NCI-H1105 (cell line): Measurements from ENCODE around the gene CRYAA.
"Not testable (repeated sequence)": the region's sequence is repeated elsewhere in the genome, so short reads cannot be mapped to it uniquely, and the experiment has no call there.

ENCODE experiments used
- DNase-seq: peaks from one replicate; lab custom pipeline; 2025; lab: John Stamatoyannopoulos, UW

The CRYAA gene

DNA sequence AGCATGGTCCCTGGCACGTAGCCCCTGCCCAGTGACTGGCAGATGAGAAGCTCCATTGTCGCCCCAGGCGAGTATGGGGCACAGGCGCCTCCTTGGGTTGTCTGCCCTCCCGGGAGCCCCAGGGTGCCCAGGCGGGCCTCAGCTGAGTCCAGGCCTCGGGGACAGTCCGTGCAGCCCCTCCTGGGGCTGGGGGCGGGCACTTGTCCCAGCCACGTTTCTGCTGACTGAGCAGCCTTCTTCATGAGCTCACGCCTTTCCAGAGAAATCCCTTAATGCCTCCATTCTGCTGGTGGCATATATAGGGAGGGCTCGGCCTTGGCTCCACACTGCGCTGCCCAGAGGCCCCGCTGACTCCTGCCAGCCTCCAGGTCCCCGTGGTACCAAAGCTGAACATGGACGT lies at the start of gene CRYAA:
TSS of gene CRYAA (plus strand) at position 301 of the 400 bp plus-strand sequence. CDS start at position 393, 92 bp downstream.
- not testable (repeated sequence) for DNase-seq

DNA sequence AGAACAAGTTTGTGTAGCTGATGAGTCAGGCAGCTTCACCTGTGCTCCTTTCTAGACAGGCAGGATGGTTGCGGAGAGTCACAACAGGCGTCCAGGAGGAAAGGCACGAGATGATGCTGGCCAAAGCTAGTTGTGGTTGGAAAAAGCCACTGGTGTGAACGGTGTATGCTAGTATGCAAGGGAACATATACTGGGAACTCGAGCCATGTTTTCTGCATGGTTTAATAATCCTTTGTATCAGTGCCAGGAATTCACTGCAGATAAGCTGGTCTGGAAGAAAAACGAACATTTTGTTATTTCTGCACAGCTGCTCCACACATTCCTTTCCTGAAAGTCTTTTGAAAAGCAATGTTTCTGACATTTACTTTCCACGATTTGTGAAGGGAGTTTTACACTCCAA lies 38.7 kb upstream of the CRYAA start:
- not testable (repeated sequence) for DNase-seq

- not testable (repeated sequence) for DNase-seq
These were observed 34.3 kb upstream of the CRYAA start for GRCh38 chr21:43134520-43134919.

- DNase-seq, result not testable (repeated sequence)
These were observed 29.9 kb upstream of the CRYAA start for GRCh38 chr21:43138944-43139343.

DNA sequence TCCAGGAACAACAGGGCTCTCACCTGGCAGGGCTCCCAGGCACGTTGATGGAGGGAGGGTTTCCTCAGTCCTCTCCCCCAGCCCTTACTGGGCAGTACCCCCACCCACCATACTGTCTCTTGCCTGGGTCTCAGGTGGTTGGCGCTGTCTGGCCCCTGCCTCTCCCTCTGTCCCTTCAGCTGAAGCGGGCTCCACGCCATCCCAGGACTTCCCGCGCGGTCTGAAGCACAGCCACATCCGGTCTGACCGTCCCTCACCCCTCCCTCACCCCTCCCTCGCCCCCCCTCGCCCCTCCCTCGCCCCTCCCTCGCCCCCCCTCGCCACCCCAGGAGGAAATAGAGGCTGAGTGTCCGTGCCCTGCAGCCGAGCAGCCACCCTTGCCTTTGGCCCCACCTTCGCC lies 27.4 kb upstream of the CRYAA start:
- DNase-seq, result not testable (repeated sequence)

DNA sequence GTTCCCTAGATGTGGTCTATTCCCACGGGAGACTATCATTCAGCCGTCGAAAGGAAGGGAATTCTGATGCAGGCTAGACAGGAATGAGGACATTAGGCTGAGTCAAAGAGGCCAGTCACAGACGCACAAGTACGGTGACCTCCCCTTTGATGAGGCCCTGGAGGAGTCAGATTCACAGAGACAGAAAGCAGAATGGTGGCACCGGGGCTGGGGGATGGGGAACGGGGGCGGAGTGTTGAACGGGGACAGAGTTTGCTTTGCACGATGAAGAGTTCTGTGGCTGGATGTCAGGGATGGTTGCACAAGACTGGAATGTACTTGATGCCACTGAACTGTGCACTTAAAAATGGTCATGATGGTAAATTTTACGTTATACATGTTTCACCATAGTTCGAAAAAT lies 22.2 kb upstream of the CRYAA start:
- DNase-seq, result not testable (repeated sequence)

DNA sequence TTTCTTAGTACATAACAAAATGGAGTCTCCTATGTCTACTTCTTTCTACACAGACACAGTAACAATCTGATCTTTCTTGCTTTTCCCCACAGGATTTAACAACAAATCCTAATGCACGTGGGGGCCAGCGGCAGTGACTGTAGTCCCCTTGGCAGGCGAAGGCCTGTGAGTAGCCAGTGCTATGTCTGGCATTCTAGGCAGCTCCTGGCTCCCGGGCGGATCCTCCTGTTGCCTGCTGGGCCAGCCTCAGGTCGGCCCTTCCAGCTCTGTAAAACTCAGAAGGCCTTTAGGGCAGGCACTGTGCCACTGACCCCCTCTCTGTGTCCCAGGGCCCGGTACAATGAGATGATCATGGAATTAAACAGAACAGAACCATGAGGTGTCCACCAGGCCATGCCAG lies 20.8 kb upstream of the CRYAA start:
- DNase-seq, result not testable (repeated sequence)

GRCh38 chr21:43149344-43149743 lies 19.5 kb upstream of the CRYAA start:
- DNase-seq, result not testable (repeated sequence)

DNA sequence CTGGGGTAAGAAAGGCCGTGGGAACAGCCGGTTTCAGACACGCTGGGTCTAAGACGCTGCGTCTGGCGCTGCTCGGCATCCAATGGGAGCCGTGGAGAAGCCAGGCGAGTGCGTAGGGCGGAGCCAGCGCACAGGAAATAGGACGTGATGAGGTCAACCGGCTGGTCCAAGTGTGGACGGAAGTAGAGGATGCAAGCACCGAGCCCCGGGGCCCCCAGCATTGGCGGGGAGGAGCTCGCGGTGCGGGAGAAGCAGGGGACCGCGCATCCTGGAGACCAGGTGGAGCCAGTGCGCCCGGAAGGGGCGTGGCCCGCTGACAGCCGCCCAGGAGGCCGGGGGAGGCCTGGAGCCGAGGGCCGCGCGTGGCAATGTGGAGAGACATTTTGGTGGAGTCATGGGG lies 15.2 kb upstream of the CRYAA start:
- not testable (repeated sequence) for DNase-seq

GRCh38 chr21:43159279-43160175 lies 9.3 kb upstream of the CRYAA start:
- DNase-seq, result not testable (repeated sequence)

GRCh38 chr21:43161826-43162707 lies 6.7 kb upstream of the CRYAA start:
- DNase-seq, result not testable (repeated sequence)

DNA sequence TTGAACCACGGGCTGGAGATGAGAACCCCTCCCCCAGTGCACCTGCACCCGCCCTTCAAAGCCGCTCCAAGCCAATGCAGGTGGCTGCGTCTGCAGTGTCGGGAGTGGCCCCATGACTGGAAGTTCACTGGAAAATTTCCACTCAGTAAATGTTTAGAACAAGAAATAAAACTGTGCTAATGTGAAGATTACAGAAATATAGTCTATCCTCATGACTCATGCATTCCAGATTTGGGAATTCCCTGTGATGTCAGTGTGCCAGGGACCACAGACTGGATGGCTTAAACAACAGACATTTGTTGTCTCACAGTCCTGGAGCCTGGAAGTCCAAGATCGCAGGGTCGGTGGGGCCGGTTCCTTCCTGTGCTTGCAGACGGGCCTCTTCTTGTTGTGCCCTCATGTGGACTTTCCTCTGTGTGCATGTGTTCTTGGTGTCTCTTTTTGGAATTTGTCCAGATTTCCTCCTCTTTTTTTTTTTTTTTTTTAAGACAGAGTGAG lies 6.1 kb upstream of the CRYAA start:
- DNase-seq, result not testable (repeated sequence)

GRCh38 chr21:43164823-43165222 lies 4.0 kb upstream of the CRYAA start:
- not testable (repeated sequence) for DNase-seq

- not testable (repeated sequence) for DNase-seq
These were observed 3.1 kb upstream of the CRYAA start for GRCh38 chr21:43165734-43166133.

- not testable (repeated sequence) for DNase-seq
These were observed 550 bp downstream of the CRYAA start for GRCh38 chr21:43169230-43169886.

DNA sequence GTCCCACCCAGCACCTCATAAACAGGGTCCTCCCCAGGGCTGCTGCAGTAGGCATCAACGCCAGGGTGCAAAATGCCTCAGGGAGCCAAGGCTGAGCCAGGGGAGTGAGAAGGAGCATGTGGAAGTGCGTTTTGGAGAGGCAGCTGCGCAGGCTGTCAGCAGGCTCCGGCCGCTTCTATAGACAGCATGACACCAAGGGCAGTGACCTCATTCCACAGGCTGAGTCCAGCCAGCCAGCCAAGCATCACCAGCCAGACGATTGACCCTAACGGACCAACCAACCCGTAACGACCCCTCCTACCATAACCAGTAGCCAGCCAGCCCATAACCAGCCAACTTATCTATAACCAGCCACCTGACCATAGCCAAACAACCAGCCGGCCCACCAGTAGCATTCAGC lies 1.1 kb downstream of the CRYAA start:
- not testable (repeated sequence) for DNase-seq

DNA sequence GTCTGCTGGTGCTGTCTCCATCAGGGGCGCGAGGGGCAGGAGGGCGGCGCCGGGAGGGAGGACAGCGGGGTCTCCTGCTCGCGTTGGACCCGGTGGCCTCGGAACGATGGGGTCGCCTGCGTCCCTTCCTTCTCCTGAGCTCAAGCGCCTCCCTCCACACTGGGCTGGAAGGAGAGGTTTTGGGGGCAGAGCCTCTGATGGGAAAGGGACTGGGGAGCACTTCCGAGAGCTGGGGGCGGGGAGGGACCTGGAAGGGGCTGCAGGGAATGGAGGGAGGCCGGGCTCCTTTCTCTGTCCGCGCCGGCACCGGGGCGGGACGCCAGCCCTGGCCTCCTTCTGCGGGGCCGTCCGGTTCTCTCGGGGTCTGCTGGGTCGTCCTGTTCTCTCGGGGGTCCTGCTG lies 4.0 kb downstream of the CRYAA start:
- DNase-seq, result not testable (repeated sequence)

GRCh38 chr21:43173438-43173837 lies 4.6 kb downstream of the CRYAA start:
- not testable (repeated sequence) for DNase-seq

GRCh38 chr21:43173930-43174329 lies 5.1 kb downstream of the CRYAA start:
- not testable (repeated sequence) for DNase-seq

- DNase-seq, result not testable (repeated sequence)
These were observed 6.2 kb downstream of the CRYAA start for GRCh38 chr21:43174998-43175397.

DNA sequence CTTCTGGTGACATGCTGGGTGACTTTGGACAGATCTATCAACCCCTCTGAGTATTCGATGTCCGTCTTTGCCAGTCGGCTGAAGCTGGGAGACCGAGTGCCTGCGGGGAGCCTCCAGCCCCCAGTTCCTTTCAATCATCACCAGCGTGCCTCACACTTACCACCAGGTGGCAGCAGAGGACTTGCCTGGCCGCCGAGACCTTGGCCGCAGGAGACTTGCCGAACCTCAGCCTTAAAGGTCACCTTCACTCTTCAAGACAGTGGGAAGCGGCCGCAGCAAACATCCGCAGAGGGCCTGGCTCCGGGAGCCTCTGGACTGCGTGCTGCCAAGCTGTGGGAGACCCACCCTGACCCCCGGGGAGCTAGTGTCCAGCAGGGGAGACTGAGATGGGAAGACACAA lies 7.8 kb downstream of the CRYAA start:
- DNase-seq, result not testable (repeated sequence)
